ENCODE data around the gene KAZN. TPM values are rescaled to one million over a fixed set of nuclear protein-coding genes. Genes with fewer than 3 reads are reported as not detected.

Gene KAZN
- total RNA-seq, 2 experiments from 2014 or later = 0.30 to 0.42 TPM

DNA sequence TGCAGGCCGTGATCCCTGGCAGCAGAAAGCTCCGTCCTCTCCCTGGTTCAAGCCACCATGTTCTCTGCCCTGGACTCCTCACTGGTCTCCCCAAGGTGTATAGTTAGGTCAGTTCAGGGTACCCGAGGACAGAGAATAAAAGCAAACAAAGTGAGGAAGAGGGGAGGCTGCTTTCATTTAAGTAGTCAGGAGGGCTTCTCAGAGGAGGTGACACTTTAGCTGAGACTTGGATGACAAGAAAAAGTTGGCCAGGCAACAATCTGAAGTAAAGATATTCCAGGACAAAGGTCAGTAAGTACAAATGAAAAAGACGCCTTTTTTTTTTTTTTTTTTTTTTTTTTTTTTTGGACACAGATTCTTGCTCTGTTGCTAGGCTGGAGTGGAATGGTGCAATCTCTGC is 297.2 kb downstream of the KAZN start:
- POLR2A ChIA-PET = no interaction called here
- CTCF ChIA-PET = no interaction called here

DNA sequence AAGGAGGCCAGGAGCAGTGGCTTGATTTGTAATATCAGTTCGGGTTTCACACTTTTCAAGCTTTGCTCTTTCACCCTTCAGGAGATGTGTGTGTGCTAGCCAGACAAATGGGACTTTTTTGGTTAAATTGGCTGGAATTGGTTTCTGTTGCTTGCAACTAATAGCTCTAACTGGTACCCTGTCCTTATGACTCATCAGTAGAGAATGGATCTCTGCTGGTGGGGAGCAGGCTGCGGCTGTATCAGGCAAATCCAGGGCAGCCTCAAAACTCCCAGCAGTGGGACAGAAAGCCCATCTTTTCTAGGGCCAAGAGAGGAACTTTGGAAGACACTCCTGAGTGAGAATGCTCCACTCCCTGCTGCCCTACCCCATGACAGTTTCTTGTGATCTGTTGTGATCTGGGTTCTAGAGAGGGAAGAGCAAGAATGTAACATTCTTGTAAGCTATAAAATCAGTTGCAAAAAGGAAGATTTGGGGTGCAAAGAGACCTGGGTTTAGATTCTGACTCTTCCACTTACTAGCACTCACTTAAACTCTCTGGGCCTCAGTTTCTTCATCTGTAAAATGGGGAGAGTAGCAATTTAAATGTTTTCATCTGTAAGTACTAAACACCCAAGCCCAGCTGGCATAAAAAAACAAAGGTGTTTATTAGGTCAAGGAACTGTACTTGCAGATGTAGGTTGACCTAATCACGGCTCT is 298.0 kb downstream of the KAZN start:
- ChIA-PET POLR2A (no interaction called here), CTCF (no interaction called here)

DNA sequence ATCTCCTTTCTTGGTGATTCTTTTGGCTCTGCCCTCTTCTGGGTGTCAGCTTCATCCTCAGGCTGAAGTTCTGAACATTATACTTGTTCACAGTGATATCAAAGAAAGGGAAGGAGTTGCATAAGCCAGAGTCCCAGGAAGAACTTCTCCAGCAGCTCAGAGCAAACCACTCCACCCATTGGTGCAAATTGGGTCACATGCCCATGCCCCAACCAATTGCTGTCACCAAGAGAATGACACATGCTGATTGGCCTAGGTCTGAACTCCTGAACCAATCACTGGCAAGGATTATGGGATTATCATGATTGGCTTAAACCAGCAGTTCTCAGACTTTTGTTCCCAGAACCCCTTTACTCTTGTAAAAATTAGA is 298.6 kb downstream of the KAZN start:
- CTCF ChIA-PET = no interaction called here
- POLR2A ChIA-PET = no interaction called here

DNA sequence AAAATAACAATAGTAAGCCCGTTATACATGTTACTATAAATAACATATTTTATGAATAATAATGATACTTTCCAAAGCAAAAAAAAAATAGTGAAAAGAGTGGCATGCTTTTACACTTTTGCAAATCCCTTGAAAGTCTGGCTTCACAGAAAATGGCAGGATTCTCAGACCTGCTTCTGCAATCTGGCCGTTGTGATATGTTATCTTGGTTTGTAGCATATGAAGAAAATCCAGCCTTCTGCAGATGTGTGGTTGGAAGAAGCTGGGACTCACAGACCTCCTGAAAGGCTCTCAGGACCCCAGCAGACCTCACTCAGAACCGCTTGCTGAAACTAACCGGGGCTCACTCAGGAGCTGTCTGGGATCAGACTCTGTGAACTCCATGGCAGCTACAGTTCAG is 299.1 kb downstream of the KAZN start:
- ChIA-PET CTCF (no interaction called here), POLR2A (no interaction called here)

DNA sequence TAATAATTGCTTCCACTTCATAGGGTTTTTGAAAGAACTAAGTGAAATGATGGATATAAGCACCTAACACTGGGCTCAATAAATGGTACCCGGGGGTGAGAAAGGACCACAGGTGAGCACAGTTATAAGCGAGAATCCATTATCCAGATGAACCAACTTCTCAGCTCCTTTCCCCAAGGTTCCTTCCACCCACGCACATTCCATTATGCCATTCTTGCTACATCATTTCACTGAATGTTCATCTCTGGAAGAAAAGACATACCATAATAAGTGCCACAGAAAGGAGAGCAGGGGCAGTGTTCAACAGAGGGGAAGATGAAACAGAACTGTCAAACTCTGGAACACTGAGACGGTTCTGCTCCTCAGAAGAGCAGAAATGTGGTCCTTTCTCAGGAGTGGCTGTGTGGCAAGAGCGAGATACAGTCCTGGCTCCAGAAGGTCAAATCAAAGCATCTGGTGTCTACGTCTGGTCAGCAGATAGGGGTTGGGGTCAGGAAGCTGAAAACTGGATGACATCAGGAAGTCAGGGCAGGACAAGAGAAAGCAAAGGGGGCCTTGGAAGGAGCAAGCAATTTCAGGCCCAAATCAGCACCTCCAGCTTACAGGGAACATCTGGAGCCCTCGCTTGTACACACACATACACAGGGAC is 299.6 kb downstream of the KAZN start:
- CTCF ChIA-PET = no interaction called here
- POLR2A ChIA-PET = no interaction called here

DNA sequence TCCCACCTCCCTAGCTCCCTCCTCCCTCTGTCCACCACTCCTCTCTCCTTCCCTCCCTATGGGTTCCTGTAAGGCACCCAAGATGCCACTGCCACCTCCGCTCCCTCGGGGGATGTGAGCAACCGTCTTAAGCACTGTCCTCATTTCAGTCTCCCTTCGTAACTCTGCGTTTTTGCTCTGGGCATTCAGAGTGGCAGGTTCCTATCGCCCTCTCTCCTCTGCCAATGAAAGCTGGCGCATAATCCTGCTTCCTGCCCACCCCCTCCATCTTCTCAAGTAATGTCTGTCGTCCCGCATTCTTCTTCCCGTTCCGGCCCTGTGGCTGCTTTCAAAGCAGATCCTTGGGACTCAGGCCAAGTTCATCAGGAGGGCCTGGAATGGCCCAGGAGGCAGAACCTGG is 301.2 kb downstream of the KAZN start:
- ChIA-PET POLR2A (no interaction called here), CTCF (no interaction called here)

DNA sequence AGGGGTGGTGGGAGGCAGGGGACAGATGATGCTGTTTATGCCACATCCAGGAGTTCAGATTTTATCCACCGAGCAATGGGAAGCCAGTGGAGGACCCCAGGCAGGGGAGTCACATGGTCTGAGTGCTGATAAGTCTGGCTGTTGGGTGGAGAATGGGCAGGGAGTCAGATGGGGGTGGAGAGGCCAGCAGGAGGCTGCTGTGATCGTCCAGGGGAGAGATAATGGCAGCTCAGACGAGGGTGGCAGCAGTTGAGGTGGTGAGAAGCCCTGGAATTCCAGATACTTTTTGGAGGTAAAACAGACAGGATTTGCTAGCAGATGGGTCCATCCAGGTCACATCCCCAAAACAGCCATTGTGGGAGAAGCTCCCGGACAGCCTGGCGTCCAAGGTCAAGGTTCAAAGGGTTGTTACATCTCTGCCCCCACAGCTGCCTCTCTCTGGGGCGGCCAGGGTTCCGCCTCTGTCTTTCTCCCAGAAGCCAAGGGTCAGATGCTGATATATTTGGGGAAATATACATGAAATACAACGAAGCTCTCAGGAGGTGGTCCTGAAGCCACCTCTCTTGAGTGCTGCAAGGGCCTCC is 303.0 kb downstream of the KAZN start:
- CTCF ChIA-PET = no interaction called here
- POLR2A ChIA-PET = no interaction called here

DNA sequence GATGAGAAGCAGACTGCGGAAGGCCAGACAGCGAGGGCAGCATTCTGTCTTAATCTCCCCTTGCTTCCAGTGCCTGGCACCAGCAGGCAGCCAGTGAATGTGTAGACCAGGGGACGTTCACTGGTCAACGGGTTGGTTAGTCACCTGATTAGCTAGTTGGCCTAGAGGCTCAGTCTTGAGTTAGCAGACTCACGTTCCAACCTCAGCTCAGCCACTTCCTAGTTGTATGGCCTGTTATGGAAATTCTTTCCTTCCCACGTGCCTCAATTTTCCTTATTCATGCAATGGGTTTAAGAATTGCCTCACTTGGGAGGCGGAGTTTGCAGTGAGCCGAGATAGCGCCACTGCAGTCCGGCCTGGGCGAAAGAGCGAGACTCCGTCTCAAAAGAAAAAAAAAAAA is 305.4 kb downstream of the KAZN start:
- ChIA-PET CTCF (no interaction called here), POLR2A (no interaction called here)

DNA sequence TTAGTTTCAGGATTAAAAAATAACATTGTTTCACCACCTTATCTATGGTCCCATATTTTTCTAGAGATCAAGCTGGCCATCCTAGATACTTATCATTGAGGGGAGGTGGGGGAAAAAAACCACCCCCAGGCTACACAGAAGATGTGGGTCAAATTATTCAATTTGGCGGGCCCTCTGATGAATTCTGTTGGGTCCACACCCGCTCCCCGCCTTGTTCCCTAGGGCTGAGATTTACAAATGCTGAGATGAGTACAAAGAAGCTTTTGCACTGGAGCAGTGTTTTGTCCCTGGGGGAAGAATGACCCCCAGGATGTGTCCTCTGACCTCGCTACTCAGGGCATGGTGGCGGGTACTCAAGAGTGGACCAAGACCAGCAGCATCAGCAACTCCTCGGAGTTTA is 308.2 kb downstream of the KAZN start:
- CTCF ChIA-PET = no interaction called here
- POLR2A ChIA-PET = no interaction called here

DNA sequence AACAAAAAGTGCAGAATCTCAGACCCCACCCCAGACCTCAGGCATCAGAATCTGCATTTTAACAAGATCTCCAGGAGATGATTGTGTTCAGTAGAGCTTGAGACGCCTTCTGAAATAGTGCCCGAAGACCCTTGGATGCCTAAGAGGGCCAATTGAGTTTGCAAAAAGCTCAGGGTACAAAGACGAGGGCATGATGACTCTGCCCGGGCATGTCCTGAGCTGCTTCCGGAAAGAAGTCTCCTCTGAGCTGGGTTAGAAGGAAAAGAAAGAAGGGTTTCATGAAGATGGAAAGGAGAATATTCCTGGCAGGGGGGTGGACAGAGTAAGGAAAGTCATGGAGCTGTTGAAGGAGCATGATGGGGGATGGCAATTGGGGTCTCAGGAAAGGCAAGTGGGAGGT is 308.9 kb downstream of the KAZN start:
- POLR2A ChIA-PET = no interaction called here
- CTCF ChIA-PET = no interaction called here

DNA sequence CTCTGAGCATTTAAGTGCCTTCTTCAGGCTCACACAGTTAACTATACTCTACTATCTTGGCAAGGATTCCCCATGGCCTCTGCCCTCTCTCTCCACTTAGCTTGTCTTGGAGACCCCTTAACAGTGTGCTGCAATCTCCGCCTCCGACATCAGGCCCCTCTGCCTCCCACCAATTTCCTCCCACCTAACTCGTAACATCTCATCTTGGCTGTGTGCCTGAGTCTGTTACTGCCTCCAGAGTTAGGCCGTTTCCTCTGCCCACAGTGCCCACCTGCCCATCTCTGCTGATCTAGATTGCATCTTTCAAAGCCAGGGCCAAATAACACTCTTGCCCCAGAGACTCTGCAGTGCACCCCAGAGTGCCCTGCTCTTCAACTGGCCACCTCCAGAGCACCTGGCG is 310.8 kb downstream of the KAZN start:
- CTCF ChIA-PET = no interaction called here
- POLR2A ChIA-PET = no interaction called here

DNA sequence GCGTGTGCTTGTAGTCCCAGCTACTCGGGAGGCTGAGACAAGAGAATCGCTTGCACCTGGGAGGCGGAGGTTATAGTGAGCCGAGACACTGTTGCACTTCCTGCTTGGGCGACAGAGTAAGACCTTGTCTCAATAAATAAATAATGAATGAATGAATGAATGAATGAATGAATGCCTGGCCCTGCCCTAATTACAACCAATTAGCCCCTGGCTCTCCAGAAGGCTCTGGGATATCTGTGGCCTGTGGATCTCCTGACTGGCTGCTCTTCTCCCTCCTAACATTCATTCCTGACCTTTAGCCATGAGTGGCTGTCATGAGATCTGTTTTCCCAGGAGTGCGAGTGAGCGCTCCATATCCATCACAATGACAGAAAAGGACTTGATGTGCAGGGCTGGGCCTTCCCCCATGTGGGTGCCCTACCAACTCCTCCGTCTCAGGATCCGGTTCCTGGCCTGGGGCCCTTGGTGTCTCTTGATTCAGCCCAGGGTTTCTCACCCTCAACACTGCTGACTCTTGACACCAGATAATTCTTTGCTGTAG is 311.5 kb downstream of the KAZN start:
- ChIA-PET CTCF (no interaction called here), POLR2A (no interaction called here)

DNA sequence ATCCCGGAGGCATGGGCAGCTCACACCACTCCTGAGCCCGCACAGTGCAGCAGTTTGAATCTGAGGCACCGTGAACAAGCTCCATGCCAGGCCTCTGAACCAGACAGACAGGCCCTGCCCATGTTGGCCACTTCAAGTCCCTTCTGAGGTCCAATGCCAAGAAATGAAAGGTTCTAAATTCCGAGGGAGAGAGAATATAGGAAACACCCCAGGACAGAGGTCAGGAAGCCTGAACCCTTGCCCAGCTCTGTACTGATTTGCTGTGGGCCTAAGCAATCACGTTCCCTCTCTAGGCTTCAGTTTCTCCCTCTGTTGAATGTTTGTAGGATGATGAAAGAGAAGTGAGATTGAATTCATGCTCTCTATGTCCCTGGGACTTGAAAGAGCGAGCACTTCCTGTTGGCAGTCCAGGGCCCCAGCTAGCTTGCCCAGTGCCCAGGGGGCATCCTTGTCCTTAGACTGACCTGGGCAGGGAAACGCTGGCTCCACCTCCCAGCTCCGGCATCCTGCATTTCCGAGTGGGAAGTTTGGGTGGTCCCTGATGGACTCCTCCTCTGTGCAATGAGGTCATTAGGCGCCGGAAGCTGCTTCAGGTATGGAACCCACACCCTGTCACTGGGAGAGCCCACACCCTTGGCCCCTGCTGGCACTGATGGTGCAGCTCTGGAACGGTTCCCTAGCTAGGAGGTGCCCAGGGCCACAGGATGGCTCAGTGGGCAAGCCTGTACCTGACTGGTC is 312.7 kb downstream of the KAZN start:
- CTCF ChIA-PET = no interaction called here
- POLR2A ChIA-PET = no interaction called here

DNA sequence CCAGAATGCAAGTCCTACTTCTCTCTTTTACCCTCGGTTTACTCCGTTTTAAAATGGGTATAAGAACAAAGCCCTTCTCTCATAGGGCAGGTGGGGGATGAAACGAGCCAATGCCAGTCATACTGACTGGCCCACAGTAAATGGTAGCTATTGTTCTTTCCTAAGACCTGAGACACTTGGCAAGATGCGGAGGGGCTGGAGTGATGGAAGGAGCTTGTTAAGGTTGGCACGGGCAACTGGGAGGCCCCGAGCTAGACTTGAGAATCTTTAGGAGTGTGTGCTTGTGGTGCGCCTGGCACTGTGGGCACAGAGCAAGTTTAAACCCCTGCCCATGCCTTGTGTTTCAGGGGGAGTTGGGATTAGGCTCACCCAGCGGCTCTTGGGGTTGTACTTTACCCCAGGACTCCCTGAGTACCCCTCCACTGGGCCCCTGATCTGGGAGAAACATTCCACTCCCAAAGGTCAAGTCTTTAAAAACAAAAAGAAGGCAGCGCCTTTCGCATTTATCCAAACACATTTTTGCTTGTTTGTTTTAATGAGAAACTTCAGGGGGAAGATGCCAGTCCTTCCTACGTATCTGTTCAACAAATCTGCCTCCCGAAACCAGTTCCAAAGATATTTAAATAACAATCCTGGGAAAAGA is 314.5 kb downstream of the KAZN start:
- POLR2A ChIA-PET = no interaction called here
- CTCF ChIA-PET = no interaction called here

DNA sequence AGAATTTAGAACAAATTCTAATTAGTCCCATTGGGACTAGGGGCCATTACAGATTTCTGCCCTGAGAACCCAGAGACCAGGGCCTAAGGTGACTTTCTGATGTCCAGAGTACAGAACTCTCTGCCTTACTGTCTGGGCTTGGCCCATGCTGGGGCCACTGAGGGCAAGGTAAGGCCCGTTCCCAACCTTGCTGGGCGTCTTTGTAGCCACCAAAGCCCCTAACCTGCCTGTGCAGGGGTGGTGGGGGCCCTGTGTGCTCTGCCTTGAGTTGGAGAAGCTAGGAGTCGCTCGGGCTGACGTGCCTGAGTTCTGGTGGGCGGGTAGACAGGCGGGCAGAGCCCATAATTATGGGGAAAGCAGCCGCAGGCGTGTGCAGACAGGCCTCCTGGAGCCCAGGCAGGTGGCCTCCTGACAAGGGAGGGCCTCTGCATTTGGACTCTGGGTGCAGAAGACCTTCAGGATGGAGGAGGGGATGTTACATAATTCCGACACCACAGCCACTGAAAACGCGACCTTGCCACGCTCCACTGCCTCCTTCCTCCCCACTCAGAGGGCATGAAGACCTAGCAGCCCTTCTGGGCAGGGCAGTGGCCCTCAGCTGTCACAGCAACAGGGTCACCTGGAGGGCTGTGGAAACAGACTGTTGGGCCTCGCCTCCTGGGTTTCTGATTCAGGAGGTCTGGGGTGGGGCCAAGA is 315.1 kb downstream of the KAZN start:
- ChIA-PET CTCF (no interaction called here), POLR2A (no interaction called here)

DNA sequence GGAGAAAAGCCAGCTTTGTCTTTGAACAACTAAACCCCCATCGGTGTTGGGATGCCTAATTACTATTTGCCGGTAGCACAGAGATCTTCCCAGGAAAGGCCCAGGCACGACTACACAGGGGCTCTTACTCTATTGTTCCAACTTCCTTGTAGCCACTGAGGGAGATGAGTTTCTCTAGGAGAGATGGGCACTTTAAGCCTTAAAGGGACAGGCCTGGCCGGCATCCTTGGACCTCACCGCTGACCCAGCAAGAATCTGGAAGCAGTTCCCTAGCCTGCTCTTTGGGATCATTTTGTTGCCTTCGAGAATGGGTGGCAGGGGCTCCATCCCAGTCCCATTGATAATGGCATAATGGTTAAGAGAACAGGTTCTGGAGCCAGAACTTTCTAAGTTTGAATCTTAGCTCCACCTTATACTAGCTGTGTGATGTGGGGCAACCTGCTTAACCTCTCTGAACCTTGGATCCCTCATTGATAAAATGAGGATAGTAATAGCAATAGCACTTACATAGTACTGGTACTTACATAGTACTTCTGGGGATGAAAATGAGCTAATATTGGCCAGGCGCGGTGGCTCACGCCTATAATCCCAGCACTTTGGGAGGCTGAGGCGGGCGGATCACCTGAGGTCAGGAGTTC is 316.0 kb downstream of the KAZN start:
- POLR2A ChIA-PET = no interaction called here
- CTCF ChIA-PET = interaction anchor here (0.8 kb wide), 1 partner anchor 18 kb away, joined by 3 read pairs; no protein-coding TSS in a partner anchor

DNA sequence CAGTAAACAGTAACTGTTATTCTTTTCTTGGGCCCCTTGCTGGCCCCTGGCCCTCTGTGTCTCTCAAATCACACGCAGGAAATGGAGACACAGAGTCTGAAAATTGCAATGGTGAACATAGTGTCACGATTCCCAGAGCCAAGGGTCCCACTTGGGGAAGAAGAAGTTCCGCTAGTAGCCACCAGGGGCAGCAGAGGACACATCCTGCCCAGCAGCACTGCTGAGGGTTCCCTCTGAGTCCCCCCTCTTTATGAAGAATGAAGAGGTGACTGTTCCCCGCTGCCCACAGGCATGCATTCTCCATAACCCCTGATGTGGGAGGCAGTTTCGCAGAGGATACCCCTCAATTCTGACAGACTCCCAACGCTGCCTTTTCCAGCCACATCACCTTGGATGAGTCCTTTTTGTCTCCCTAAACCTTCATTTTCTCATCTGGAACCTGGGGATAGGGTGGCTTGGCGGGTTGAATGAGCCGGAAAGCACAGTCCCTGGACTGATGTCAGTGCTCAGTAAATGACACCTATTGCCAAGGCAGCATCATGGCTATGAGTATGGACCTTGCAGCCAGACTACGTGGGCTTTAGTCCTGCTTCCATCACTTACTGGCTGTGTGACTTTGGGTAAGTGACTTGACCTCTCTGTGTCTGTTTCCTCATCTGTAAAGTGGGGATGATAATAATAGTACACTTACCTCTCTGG is 317.0 kb downstream of the KAZN start:
- ChIA-PET POLR2A (no interaction called here), CTCF (no interaction called here)

DNA sequence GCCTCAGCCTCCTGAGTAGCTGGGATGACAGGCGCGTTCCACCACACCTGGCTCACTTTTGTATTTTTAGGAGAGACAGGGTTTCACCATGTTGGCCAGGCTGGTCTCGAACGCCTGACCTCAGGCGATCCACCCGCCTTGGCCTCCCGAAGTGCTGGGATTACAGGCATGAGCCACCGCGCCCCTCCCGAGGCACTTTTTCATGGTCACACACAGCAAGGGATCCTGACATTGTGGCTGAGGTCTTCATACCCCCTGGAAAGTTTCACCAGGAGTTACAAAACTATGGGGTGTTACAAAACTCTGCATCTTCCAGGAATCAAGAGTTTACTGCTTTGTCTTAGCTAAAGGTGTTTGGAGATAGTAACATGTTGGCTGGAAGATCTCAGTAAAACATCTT is 320.8 kb downstream of the KAZN start:
- CTCF ChIA-PET = no interaction called here
- POLR2A ChIA-PET = no interaction called here

DNA sequence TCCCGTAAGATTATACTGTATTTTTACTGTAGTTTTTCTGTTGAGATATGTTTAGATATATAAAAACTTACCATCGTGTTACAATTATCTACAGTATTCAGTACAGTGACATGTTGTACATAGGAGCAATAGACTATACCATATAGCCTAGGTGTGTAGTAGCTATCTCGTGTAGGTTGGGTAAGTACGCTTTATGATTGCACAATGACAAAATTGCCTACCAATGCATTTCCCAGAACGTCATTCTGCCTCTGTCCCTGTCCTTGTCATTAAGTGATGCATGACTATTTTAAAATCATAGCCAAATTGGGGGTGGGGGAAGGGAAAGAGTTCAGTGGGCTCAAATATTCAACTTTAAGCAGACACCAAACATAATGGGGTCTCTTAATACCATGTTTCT is 321.3 kb downstream of the KAZN start:
- ChIA-PET CTCF (no interaction called here), POLR2A (no interaction called here)

All from activated CD8-positive, alpha-beta memory T cell treated with anti-CD3 and anti-CD28 coated beads for 36 hours (primary cell).